HG03378 (cell line): ENCODE measurements around the gene FNIP1.
A peak's percentile ranks its signal among the peaks of the same experiment; 100 is the strongest.
"Not testable (repeated sequence)": the region's sequence is repeated elsewhere in the genome, so short reads cannot be mapped to it uniquely, and the experiment has no call there.

Experiments
- ATAC-seq: cut with Tn5 transposase; IDR thresholded peaks from one replicate; pipeline ENCODE4 v1.9.1; 2021; ENCODE audit warnings: mild to moderate bottlenecking, moderate library complexity; ENCODE audit not compliant: unreplicated experiment

The FNIP1 gene

GRCh38 chr5:131610198-131611063 is 186.4 kb downstream of the FNIP1 start:
- ATAC-seq = no peak

- ATAC-seq = no peak
Observed at GRCh38 chr5:131609774-131610173, 187.0 kb downstream of the FNIP1 start.

GRCh38 chr5:131608597-131608996 is 188.2 kb downstream of the FNIP1 start:
- ATAC-seq = no peak

- ATAC-seq = no peak
Observed at GRCh38 chr5:131607903-131608540, 188.8 kb downstream of the FNIP1 start.

- no peak for ATAC-seq
Observed at GRCh38 chr5:131607418-131607817, 189.4 kb downstream of the FNIP1 start.

GRCh38 chr5:131605086-131605485 is 191.7 kb downstream of the FNIP1 start:
- no peak for ATAC-seq

GRCh38 chr5:131595088-131596033 is 201.5 kb downstream of the FNIP1 start:
- ATAC-seq = peak; percentile 79

- ATAC-seq = no peak
Observed at GRCh38 chr5:131593921-131594320, 202.9 kb downstream of the FNIP1 start.

GRCh38 chr5:131593436-131593835 is 203.4 kb downstream of the FNIP1 start:
- ATAC-seq = not testable (repeated sequence)
